ENCODE measurements around the gene LIME1. TPM values are rescaled to one million over a fixed set of nuclear protein-coding genes. Genes with fewer than 3 reads are reported as not detected.

Gene LIME1
- total and polyA plus RNA-seq, 2 of the 8 experiments (the other 6 are each of a cell fraction or from before 2014, with no cell fraction given): 4.5 to 5.9 TPM

GRCh38 chr20:63755933-63756647 is 19.6 kb downstream of the LIME1 start:
- peaks cover 0 to 10% (median 3%) of the 10 kb centered on the region in 4 experiments; a peak in 6 of 7 replicates for H3K4me1 ChIP-seq (replicated peaks in 1 of 4; ENCODE audit: control insufficient read depth in 3 of 4, insufficient read depth in 4 of 4, low read length in 3 of 4)
- no peaks in the 10 kb centered on the region; the same call in 1 of the 2 replicates for H3K79me1 ChIP-seq (ENCODE audit: low read depth, low read length)
- no peak overlapping the region for H3K4ac ChIP-seq (replicated peaks; ENCODE audit: insufficient read length, low read depth, low read length)
- H3K18ac ChIP-seq (ENCODE audit: extremely low read depth, low read length): no peak overlapping the region
- ChIA-PET POLR2A (ENCODE audit: partially characterized antibody) (interaction anchor here (1.8 kb wide), 1 partner anchor 20 kb away, joined by 3 read pairs; the partner anchor contains the start of gene LIME1), CTCF (ENCODE audit: partially characterized antibody) (interaction anchor here (1.0 to 1.5 kb wide), 3 partner anchors 15 to 141 kb away, joined by 3 to 7 read pairs (median 4); no protein-coding TSS in a partner anchor)
- no peak overlapping the region for H3K14ac ChIP-seq (ENCODE audit: insufficient read length)
- no peaks in the 10 kb centered on the region for H3K79me2 ChIP-seq (ENCODE audit: control insufficient read depth in 1 of 2, insufficient read depth in 2 of 2, low read length in 2 of 2)
- 85% methylated on average over 18 of the region's 18 CpGs; no CpG with 5 or more reads in 1 of the 2 experiments for WGBS, 2 experiments (ENCODE audit: extremely low coverage in 1 of 2, insufficient coverage in 1 of 2, insufficient read length in 1 of 2, insufficient replicate concordance in 2 of 2, low coverage in 1 of 2, low lambda C conversion rate in 2 of 2, missing lambda C conversion rate in 1 of 2)
- H3K27me3 ChIP-seq (replicated peaks in 1 of 4; ENCODE audit: control insufficient read depth in 3 of 4, extremely low read depth in 1 of 4, insufficient read depth in 3 of 4, low read length in 3 of 4): no peaks in the 10 kb centered on the region
- no peak overlapping the region; the same call in 1 of the 2 replicates for H4K8ac ChIP-seq (ENCODE audit: extremely low read depth, insufficient read depth, low read length)
- H3K23me2 ChIP-seq (ENCODE audit: low read depth, low read length): no peaks in the 10 kb centered on the region
- no peak overlapping the region for H2BK5ac ChIP-seq (ENCODE audit: low read depth, low read length)
- no peaks in the 10 kb centered on the region for H3K9me3 ChIP-seq (ENCODE audit: insufficient read depth in 2 of 2, low read depth in 1 of 2, low read length in 1 of 2)
- H2BK15ac ChIP-seq (ENCODE audit: low read length): no peak overlapping the region
- no peak overlapping the region for H3K9ac ChIP-seq (replicated peaks in 1 of 4; ENCODE audit: extremely low read depth in 1 of 4, low read depth in 3 of 4, low read length in 3 of 4)
- H3K4me2 ChIP-seq (ENCODE audit: insufficient read depth in 1 of 2, low read depth in 2 of 2, low read length in 2 of 2): no peak overlapping the region
- FAIRE-seq (peak; percentile 24), DNase-seq (ENCODE audit: low read depth in 1 of 2, low spot score in 2 of 2) (no peak)
- no peak overlapping the region for H2BK20ac ChIP-seq (ENCODE audit: low read length)
- H3K36me3 ChIP-seq (ENCODE audit: control insufficient read depth in 2 of 4, insufficient read depth in 4 of 4, low read length in 3 of 4): no peaks in the 10 kb centered on the region
- no peak overlapping the region for H3K23ac ChIP-seq (ENCODE audit: insufficient read length)
- H2BK120ac ChIP-seq (replicated peaks; ENCODE audit: low read depth, low read length): no peak overlapping the region
- no peak overlapping the region for H2AFZ ChIP-seq (ENCODE audit: low read length)
- H2BK12ac ChIP-seq (ENCODE audit: low read depth, low read length): no peak overlapping the region
- H3K27ac ChIP-seq (ENCODE audit: low read depth, low read length): no peak overlapping the region
- no peak overlapping the region for H4K5ac ChIP-seq (ENCODE audit: insufficient read length, low read depth, low read length)
- no peak overlapping the region for H2AK5ac ChIP-seq (ENCODE audit: low read depth, low read length)
- no peak overlapping the region for H4K91ac ChIP-seq (replicated peaks; ENCODE audit: insufficient read length, low read length)
- H3K4me3 ChIP-seq (ENCODE audit: extremely low read depth in 1 of 4, insufficient read depth in 2 of 4, low read depth in 3 of 4, low read length in 4 of 4): no peak overlapping the region
- H3K56ac ChIP-seq (replicated peaks; ENCODE audit: insufficient read length, low read depth, low read length): no peak overlapping the region
- H4K20me1 ChIP-seq (replicated peaks in 1 of 2; ENCODE audit: control insufficient read depth in 1 of 2, insufficient read depth in 2 of 2, low read length in 2 of 2): no peaks in the 10 kb centered on the region
- no peak for TF ChIP-seq RNF2 (IDR thresholded peaks at IDR 0.05; ENCODE audit: borderline replicate concordance, low read depth, low read length, missing control alignments, poor library complexity, severe bottlenecking)
- TF ChIP-seq EGR1 (IDR thresholded peaks at IDR 0.05; ENCODE audit: borderline replicate concordance, low read depth, low read length): no peak
- no peak for TF ChIP-seq CREB1 (IDR thresholded peaks at IDR 0.05)
- TF ChIP-seq POU5F1 (IDR thresholded peaks at IDR 0.05; ENCODE audit: low read depth, low read length): no peak
- no peak for TF ChIP-seq TAF1 (IDR thresholded peaks at IDR 0.05; ENCODE audit: low read depth, low read length)
- TF ChIP-seq E2F6 (IDR thresholded peaks at IDR 0.05): no peak
- no peak for TF ChIP-seq CBX5 (IDR thresholded peaks at IDR 0.05; ENCODE audit: low read depth, low read length)
- no peak for TF ChIP-seq YY1 (IDR thresholded peaks at IDR 0.05; ENCODE audit: low read depth, low read length)
- TF ChIP-seq EP300 (IDR thresholded peaks at IDR 0.05; ENCODE audit: borderline replicate concordance in 1 of 2, low read depth in 2 of 2, low read length in 2 of 2): no peak
- no peak for TF ChIP-seq JUND (IDR thresholded peaks at IDR 0.05; ENCODE audit: low read length)
- TF ChIP-seq MAFK (IDR thresholded peaks at IDR 0.05; ENCODE audit: low read depth, low read length): no peak
- TF ChIP-seq SP1 (IDR thresholded peaks at IDR 0.05; ENCODE audit: low read depth, low read length): no peak
